Measurements from ENCODE around the gene PCDHA1. TPM values are rescaled to one million over a fixed set of nuclear protein-coding genes. Genes with fewer than 3 reads are reported as not detected.
"Not testable (repeated sequence)": the region's sequence is repeated elsewhere in the genome, so short reads cannot be mapped to it uniquely, and the experiment has no call there.

The PCDHA1 gene
- total RNA-seq, 6 experiments from 2014 or later, result 0.09 to 0.22 (median 0.14) TPM

- peaks cover 9% of the 10 kb centered on the region for H3K9me3 Mint-ChIP-seq
- no peaks in the 10 kb centered on the region for H3K4me1 Mint-ChIP-seq (ENCODE audit: low read depth)
- TF ChIP-seq, protein P1, sequence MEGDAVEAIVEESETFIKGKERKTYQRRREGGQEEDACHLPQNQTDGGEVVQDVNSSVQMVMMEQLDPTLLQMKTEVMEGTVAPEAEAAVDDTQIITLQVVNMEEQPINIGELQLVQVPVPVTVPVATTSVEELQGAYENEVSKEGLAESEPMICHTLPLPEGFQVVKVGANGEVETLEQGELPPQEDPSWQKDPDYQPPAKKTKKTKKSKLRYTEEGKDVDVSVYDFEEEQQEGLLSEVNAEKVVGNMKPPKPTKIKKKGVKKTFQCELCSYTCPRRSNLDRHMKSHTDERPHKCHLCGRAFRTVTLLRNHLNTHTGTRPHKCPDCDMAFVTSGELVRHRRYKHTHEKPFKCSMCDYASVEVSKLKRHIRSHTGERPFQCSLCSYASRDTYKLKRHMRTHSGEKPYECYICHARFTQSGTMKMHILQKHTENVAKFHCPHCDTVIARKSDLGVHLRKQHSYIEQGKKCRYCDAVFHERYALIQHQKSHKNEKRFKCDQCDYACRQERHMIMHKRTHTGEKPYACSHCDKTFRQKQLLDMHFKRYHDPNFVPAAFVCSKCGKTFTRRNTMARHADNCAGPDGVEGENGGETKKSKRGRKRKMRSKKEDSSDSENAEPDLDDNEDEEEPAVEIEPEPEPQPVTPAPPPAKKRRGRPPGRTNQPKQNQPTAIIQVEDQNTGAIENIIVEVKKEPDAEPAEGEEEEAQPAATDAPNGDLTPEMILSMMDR (IDR thresholded peaks at IDR 0.05), result peak; percentile 5; the same call in 1 of the 2 replicates
- H3K27me3 Mint-ChIP-seq (ENCODE audit: insufficient read depth), result no peaks in the 10 kb centered on the region
- H3K27ac Mint-ChIP-seq, result no peak overlapping the region
- no peak overlapping the region for H3K4me3 Mint-ChIP-seq
- peaks cover 7% of the 10 kb centered on the region; the same call in 1 of the 2 replicates for H3K36me3 Mint-ChIP-seq (ENCODE audit: low read depth)
- DNase-seq, result no peak
Observed at GRCh38 chr5:140822281-140822629, 36.3 kb downstream of the PCDHA1 start.

GRCh38 chr5:140822969-140823368 lies 37.0 kb downstream of the PCDHA1 start:
- H3K4me1 Mint-ChIP-seq (ENCODE audit: low read depth); H3K4me3 Mint-ChIP-seq; H3K36me3 Mint-ChIP-seq (ENCODE audit: low read depth); DNase-seq; H3K27ac Mint-ChIP-seq; H3K27me3 Mint-ChIP-seq (ENCODE audit: insufficient read depth): not testable (repeated sequence)
- H3K9me3 Mint-ChIP-seq, result peaks cover 13% of the 10 kb centered on the region

- TF ChIP-seq, protein P1 (IDR thresholded peaks at IDR 0.05), result no peak
- peaks cover 9% of the 10 kb centered on the region for H3K36me3 Mint-ChIP-seq (ENCODE audit: low read depth)
- H3K9me3 Mint-ChIP-seq, result peaks cover 18% of the 10 kb centered on the region
- no peaks in the 10 kb centered on the region for H3K4me1 Mint-ChIP-seq (ENCODE audit: low read depth)
- no peaks in the 10 kb centered on the region for H3K27me3 Mint-ChIP-seq (ENCODE audit: insufficient read depth)
- DNase-seq, result no peak
- H3K4me3 Mint-ChIP-seq, result no peak overlapping the region
- no peak overlapping the region for H3K27ac Mint-ChIP-seq
Observed at GRCh38 chr5:140823475-140823874, 37.5 kb downstream of the PCDHA1 start.

DNA sequence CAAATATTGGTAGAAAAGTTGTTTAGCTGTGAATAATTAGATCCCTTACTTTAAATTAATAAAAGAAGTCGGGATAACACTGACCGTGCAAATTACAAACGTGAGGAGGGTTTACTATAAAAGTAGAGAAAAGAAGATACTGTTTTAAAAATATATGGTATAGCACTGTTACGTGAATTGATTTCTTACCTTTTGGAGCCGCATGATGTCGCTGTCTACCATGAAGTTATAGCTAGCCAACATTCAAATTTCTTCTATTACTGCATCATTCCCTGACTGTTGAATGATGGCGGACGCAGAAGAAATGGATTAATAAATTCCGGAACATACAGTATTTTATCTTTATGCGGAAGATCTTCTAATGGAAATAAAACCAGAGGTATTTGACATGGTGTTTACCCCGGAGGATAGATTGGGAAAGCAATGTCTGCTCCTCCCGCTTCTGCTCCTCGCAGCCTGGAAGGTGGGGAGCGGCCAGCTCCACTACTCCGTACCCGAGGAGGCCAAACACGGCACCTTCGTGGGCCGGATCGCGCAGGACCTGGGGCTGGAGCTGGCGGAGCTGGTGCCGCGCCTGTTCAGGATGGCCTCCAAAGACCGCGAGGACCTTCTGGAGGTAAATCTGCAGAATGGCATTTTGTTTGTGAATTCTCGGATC lies 41.9 kb downstream of the PCDHA1 start, which contains the start of gene PCDHA6:
PCDHA6 (plus strand) TSS at position 257 of the 658 bp plus-strand sequence; CDS start at position 389, 132 bp downstream.
- no peak for DNase-seq
- Mint-ChIP-seq H3K27ac (no peak within 1 kb of the TSS), H3K9me3 (peaks cover 16% of the 10 kb centered on the region), H3K36me3 (ENCODE audit: low read depth) (peaks cover 9% of the 10 kb centered on the region; the same call in 1 of the 2 replicates), H3K4me1 (ENCODE audit: low read depth) (no peaks in the 10 kb centered on the region), H3K27me3 (ENCODE audit: insufficient read depth) (no peaks in the 10 kb centered on the region), H3K4me3 (no peak within 1 kb of the TSS)
- TF ChIP-seq, protein P1 (IDR thresholded peaks at IDR 0.05), result no peak

DNA sequence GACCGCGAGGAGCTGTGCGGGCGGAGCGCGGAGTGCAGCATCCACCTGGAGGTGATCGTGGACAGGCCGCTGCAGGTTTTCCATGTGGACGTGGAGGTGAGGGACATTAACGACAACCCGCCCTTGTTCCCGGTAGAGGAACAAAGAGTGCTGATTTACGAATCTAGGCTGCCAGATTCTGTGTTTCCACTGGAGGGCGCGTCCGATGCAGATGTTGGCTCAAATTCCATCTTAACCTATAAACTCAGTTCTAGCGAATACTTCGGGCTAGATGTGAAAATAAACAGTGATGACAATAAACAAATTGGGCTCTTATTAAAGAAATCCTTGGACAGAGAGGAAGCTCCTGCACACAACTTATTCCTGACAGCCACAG lies 42.4 kb downstream of the PCDHA1 start:
- H3K4me3 Mint-ChIP-seq, result no peak overlapping the region
- DNase-seq, result no peak
- no peaks in the 10 kb centered on the region for H3K27me3 Mint-ChIP-seq (ENCODE audit: insufficient read depth)
- no peak overlapping the region for H3K27ac Mint-ChIP-seq
- H3K4me1 Mint-ChIP-seq (ENCODE audit: low read depth), result no peaks in the 10 kb centered on the region
- peaks cover 9% of the 10 kb centered on the region; the same call in 1 of the 2 replicates for H3K36me3 Mint-ChIP-seq (ENCODE audit: low read depth)
- peaks cover 14% of the 10 kb centered on the region for H3K9me3 Mint-ChIP-seq
- TF ChIP-seq, protein P1 (IDR thresholded peaks at IDR 0.05), result no peak

- H3K9me3 Mint-ChIP-seq, result peaks cover 14% of the 10 kb centered on the region
- H3K36me3 Mint-ChIP-seq (ENCODE audit: low read depth), result peaks cover 15% of the 10 kb centered on the region
- H3K4me3 Mint-ChIP-seq; H3K4me1 Mint-ChIP-seq (ENCODE audit: low read depth); H3K27ac Mint-ChIP-seq; H3K27me3 Mint-ChIP-seq (ENCODE audit: insufficient read depth); DNase-seq: not testable (repeated sequence)
Observed at GRCh38 chr5:140829511-140830501, 43.9 kb downstream of the PCDHA1 start.

Measured in HFFc6 (cell line).